ENCODE measurements around the gene DENND5B.

DNA sequence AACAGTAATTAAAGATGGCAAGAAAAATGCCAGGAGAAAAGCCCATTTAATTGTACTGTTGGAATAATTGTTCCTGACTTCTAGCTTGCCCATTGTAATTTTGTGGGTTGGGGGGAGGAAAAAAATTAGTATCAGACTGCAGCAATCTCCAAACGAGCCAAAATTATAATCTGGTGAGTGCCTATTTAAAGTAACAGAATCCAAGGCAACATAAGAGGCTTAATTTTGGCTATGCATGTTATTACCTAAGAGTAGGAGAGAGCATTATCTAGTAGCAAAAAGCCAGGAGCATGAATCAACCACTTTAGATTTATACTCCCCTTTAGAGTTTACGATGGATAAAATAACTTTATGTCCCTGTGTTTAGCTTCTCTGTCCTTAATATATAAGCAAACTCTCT is 14.6 kb upstream of the DENND5B start:
- TF ChIP-seq, protein P1, sequence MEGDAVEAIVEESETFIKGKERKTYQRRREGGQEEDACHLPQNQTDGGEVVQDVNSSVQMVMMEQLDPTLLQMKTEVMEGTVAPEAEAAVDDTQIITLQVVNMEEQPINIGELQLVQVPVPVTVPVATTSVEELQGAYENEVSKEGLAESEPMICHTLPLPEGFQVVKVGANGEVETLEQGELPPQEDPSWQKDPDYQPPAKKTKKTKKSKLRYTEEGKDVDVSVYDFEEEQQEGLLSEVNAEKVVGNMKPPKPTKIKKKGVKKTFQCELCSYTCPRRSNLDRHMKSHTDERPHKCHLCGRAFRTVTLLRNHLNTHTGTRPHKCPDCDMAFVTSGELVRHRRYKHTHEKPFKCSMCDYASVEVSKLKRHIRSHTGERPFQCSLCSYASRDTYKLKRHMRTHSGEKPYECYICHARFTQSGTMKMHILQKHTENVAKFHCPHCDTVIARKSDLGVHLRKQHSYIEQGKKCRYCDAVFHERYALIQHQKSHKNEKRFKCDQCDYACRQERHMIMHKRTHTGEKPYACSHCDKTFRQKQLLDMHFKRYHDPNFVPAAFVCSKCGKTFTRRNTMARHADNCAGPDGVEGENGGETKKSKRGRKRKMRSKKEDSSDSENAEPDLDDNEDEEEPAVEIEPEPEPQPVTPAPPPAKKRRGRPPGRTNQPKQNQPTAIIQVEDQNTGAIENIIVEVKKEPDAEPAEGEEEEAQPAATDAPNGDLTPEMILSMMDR (IDR thresholded peaks at IDR 0.05; ENCODE audit: low read depth, low read length), result no peak
- TF ChIP-seq EZH2phosphoT487 (IDR thresholded peaks at IDR 0.05; ENCODE audit: low read depth), result no peak
